Measurements from ENCODE around the gene DEFB113.

DNA sequence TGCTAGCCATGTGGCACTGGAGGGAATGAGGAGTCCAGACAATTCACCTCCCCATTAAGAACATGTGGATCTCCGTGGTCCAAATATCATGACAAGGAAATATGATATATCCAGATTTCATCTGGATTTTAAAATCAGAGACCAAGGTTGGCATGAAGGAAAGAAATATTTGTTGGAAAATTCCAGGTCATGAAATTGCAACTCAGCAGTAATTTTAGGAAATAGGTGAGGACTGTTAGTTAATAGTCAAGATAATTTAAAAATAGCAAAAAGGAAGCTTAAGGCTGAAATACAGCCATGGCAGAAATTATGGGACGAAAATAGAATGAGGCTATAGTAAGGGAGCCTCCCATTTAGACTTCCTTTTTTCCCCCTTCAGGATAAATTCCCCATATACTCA lies 32.4 kb downstream of the DEFB113 start:
- TF ChIP-seq POLR2A (IDR thresholded peaks at IDR 0.05; ENCODE audit: borderline replicate concordance, extremely low read depth, insufficient read depth, insufficient read length): no peak
- TF ChIP-seq ZFX (IDR thresholded peaks at IDR 0.05): no peak
- no peak for TF ChIP-seq YY1 (IDR thresholded peaks at IDR 0.05; ENCODE audit: extremely low read depth, insufficient replicate concordance, low read depth, low read length)
- TF ChIP-seq CEBPB (IDR thresholded peaks at IDR 0.05; ENCODE audit: low read depth): no peak
- TF ChIP-seq, protein P1, sequence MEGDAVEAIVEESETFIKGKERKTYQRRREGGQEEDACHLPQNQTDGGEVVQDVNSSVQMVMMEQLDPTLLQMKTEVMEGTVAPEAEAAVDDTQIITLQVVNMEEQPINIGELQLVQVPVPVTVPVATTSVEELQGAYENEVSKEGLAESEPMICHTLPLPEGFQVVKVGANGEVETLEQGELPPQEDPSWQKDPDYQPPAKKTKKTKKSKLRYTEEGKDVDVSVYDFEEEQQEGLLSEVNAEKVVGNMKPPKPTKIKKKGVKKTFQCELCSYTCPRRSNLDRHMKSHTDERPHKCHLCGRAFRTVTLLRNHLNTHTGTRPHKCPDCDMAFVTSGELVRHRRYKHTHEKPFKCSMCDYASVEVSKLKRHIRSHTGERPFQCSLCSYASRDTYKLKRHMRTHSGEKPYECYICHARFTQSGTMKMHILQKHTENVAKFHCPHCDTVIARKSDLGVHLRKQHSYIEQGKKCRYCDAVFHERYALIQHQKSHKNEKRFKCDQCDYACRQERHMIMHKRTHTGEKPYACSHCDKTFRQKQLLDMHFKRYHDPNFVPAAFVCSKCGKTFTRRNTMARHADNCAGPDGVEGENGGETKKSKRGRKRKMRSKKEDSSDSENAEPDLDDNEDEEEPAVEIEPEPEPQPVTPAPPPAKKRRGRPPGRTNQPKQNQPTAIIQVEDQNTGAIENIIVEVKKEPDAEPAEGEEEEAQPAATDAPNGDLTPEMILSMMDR (IDR thresholded peaks at IDR 0.05 in 2 of 3, conservative IDR thresholded peaks at IDR 0.05 in 1 of 3; ENCODE audit: borderline replicate concordance in 1 of 3, insufficient read depth in 1 of 3, low read depth in 2 of 3, low read length in 2 of 3): no peak
- no peak for TF ChIP-seq JUND (IDR thresholded peaks at IDR 0.05)
